GM12878 (cell line): ENCODE measurements around the gene ZFHX2. TPM values are rescaled to one million over a fixed set of nuclear protein-coding genes. Genes with fewer than 3 reads are reported as not detected.

Experiments
- ATF3 ChIP-seq: IDR thresholded peaks from 2 replicates; pipeline ENCODE4 v1.6.1; 2011; ENCODE audit warnings: low read depth, mild to moderate bottlenecking, low read length, moderate library complexity, borderline replicate concordance; ENCODE audit errors: extremely low read depth
- BCL11A ChIP-seq: IDR thresholded peaks from 2 replicates; pipeline ENCODE4 v1.6.1; 2011; ENCODE audit warnings: low read depth, low read length
- BCL3 ChIP-seq: IDR thresholded peaks from 2 replicates; pipeline ENCODE4 v1.6.1; 2011; ENCODE audit warnings: borderline replicate concordance, low read depth, mild to moderate bottlenecking, moderate library complexity, low read length; ENCODE audit not compliant: insufficient read depth, poor library complexity, severe bottlenecking
- FOS ChIP-seq: IDR thresholded peaks from 3 replicates; pipeline ENCODE4 v1.6.1; 2011; ENCODE audit warnings: borderline replicate concordance; ENCODE audit not compliant: insufficient read length; ENCODE audit errors: extremely low read depth
- HDGF ChIP-seq: fragments of 450-650 bp; IDR thresholded peaks from 2 replicates; pipeline ENCODE4 v1.6.1; 2016; ENCODE audit warnings: antibody characterized with exemption
- IRF4 ChIP-seq: IDR thresholded peaks from 2 replicates; pipeline ENCODE4 v1.6.1; 2011; ENCODE audit warnings: low read depth, low read length
- IRF5 ChIP-seq: fragments of 450-650 bp; IDR thresholded peaks from 2 replicates; pipeline ENCODE4 v1.6.1; 2017; ENCODE audit warnings: borderline replicate concordance
- NRF1 ChIP-seq: conservative IDR thresholded peaks from 2 replicates; pipeline ENCODE4 v1.6.1; 2011; ENCODE audit warnings: mild to moderate bottlenecking, low read depth, low read length, improper control_type of control experiment
- PAX8 ChIP-seq: fragments of 450-650 bp; IDR thresholded peaks from 2 replicates; pipeline ENCODE4 v1.6.1; 2017; ENCODE audit warnings: mild to moderate bottlenecking, moderate library complexity
- SREBF2 ChIP-seq: IDR thresholded peaks from 2 replicates; pipeline ENCODE4 v1.6.1; 2012; ENCODE audit warnings: mild to moderate bottlenecking, low read length
- ZNF274 ChIP-seq: IDR thresholded peaks from one replicate; pipeline ENCODE4 v1.8.0; 2011; ENCODE audit not compliant: insufficient read length, insufficient read depth
- ZNF687 ChIP-seq: fragments of 450-650 bp; IDR thresholded peaks from 2 replicates; pipeline ENCODE4 v1.6.1; 2017; ENCODE audit warnings: mild to moderate bottlenecking, moderate library complexity
- polyA plus RNA-seq, 11 experiments: library from polyadenylated mRNA; depleted of rRNA in 4 of 11; unstranded in 6 of 11; stranded (reverse) in 5 of 11; fragments of >200 nt; fragmentation: Nextera tagmentation in 4 of 11; fragmentation: Illumina TruSeq in 1 of 11; extraction: Ambion mirVana in 4 of 11; extraction: Trizol in 1 of 11; gene quantifications; 1 replicate in 1 of 11; 2 replicates in 10 of 11; pipeline versions ENCODE4 v1.2.1 to v1.2.3, GENCODE V29; 2011 to 2016; ENCODE audit warnings: inconsistent platforms in 2 of 11, missing spikeins in 2 of 11, low read depth in 1 of 11
- total RNA-seq, 4 experiments: library from RNA; depleted of rRNA in 3 of 4; stranded (reverse); fragments of >200 nt in 3 of 4; fragmentation: Illumina TruSeq in 1 of 4; extraction: Trizol in 1 of 4; gene quantifications; 2 replicates each; pipeline versions ENCODE4 v1.2.1 to v1.2.3, GENCODE V29; 2013 to 2021

ZFHX2 gene
- total and polyA plus RNA-seq, 10 of the 15 experiments (the other 5 are each of a cell fraction or from before 2014, with no cell fraction given): 0.27 to 2.2 (median 0.55) TPM

GRCh38 chr14:23536494-23536893 lies 15.1 kb downstream of the ZFHX2 start (continued):
- TF ChIP-seq BCL3: no peak
- no peak for TF ChIP-seq ZNF687
- no peak for TF ChIP-seq ATF3
- no peak for TF ChIP-seq NRF1
- TF ChIP-seq PAX8: no peak
- no peak for TF ChIP-seq HDGF
- no peak for TF ChIP-seq SREBF2
- TF ChIP-seq ZNF274: no peak
- no peak for TF ChIP-seq IRF4
- TF ChIP-seq IRF5: no peak
- TF ChIP-seq BCL11A: no peak
- TF ChIP-seq FOS: no peak
